ENCODE measurements around the gene PRODH2.

The PRODH2 gene

GRCh38 chr19:35813043-35813890 lies 622 bp upstream of the PRODH2 start:
- no peak overlapping the region for H3K4me3 ChIP-seq (ENCODE audit: control insufficient read depth, low read depth, low read length)
- no peak for DNase-seq (ENCODE audit: low read depth)
- no peak for TF ChIP-seq CTCF (IDR thresholded peaks at IDR 0.05; ENCODE audit: control insufficient read depth, insufficient read depth, low read depth, low read length, missing control alignments)

GRCh38 chr19:35811317-35812219 lies 1.1 kb downstream of the PRODH2 start:
- DNase-seq (ENCODE audit: low read depth): no peak
- H3K4me3 ChIP-seq (ENCODE audit: control insufficient read depth, low read depth, low read length): no peak overlapping the region
- TF ChIP-seq CTCF (IDR thresholded peaks at IDR 0.05; ENCODE audit: control insufficient read depth, insufficient read depth, low read depth, low read length, missing control alignments): no peak

- TF ChIP-seq CTCF (IDR thresholded peaks at IDR 0.05; ENCODE audit: control insufficient read depth, insufficient read depth, low read depth, low read length, missing control alignments): no peak
- no peak for DNase-seq (ENCODE audit: low read depth)
- no peak overlapping the region for H3K4me3 ChIP-seq (ENCODE audit: control insufficient read depth, low read depth, low read length)
Observed at GRCh38 chr19:35807633-35808032, 5.0 kb downstream of the PRODH2 start.

- no peak for TF ChIP-seq CTCF (IDR thresholded peaks at IDR 0.05; ENCODE audit: control insufficient read depth, insufficient read depth, low read depth, low read length, missing control alignments)
- H3K4me3 ChIP-seq (ENCODE audit: control insufficient read depth, low read depth, low read length): no peak overlapping the region
- DNase-seq (ENCODE audit: low read depth): no peak
Observed at GRCh38 chr19:35806597-35806996, 6.0 kb downstream of the PRODH2 start.

GRCh38 chr19:35805526-35806102 lies 7.0 kb downstream of the PRODH2 start:
- no peak for DNase-seq (ENCODE audit: low read depth)
- H3K4me3 ChIP-seq (ENCODE audit: control insufficient read depth, low read depth, low read length): no peak overlapping the region
- TF ChIP-seq CTCF (IDR thresholded peaks at IDR 0.05; ENCODE audit: control insufficient read depth, insufficient read depth, low read depth, low read length, missing control alignments): no peak

- H3K4me3 ChIP-seq (ENCODE audit: control insufficient read depth, low read depth, low read length): no peak overlapping the region
Observed at GRCh38 chr19:35801828-35802227, 10.8 kb downstream of the PRODH2 start.

More at GRCh38 chr19:35801828-35802227, 10.8 kb downstream of the PRODH2 start:
- no peak for DNase-seq (ENCODE audit: low read depth)
- TF ChIP-seq CTCF (IDR thresholded peaks at IDR 0.05; ENCODE audit: control insufficient read depth, insufficient read depth, low read depth, low read length, missing control alignments): no peak

Data from AG09309 (cell line).